Measurements from ENCODE around the gene MOBP.
"Not testable (repeated sequence)": the region's sequence is repeated elsewhere in the genome, so short reads cannot be mapped to it uniquely, and the experiment has no call there.

Gene MOBP

DNA sequence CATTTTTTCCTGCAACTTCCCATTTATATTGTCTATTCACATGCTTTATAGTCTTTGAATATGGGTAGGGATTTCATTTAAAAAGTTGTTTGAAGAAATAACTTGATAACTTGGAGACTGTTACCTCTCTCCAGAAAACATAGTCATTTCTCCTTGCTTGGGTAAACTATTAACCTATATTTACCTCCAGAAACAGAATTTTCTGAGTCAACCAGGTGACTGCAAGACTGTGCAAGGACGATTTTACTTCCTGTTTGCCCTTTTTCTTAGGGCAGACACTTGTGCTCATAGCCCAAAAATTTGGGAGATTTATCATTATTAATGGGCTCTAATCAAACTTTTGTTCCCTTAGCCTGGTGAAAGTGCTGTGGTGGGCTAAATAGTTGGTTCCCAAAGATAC, 14.3 kb upstream of the MOBP start:
- no peak for DNase-seq

DNA sequence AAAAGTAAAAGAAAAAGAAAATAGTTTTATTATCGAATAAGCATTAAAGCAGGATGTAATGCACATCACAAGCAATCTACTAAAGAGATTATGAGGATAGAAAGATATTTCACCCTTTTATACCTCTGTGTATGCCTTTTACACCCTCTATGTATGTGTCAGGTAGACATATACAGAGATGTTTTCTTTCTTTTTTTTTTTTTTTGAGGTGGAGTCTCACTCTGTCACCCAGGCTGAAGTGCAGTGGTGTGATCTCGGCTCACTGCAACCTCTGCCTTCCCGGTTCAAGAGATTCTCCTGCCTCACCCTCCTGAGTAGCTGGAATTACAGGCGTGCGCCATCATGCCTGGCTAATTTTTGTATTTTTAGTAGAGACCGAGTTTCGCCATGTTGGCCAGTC, 13.6 kb upstream of the MOBP start:
- DNase-seq: not testable (repeated sequence)

DNA sequence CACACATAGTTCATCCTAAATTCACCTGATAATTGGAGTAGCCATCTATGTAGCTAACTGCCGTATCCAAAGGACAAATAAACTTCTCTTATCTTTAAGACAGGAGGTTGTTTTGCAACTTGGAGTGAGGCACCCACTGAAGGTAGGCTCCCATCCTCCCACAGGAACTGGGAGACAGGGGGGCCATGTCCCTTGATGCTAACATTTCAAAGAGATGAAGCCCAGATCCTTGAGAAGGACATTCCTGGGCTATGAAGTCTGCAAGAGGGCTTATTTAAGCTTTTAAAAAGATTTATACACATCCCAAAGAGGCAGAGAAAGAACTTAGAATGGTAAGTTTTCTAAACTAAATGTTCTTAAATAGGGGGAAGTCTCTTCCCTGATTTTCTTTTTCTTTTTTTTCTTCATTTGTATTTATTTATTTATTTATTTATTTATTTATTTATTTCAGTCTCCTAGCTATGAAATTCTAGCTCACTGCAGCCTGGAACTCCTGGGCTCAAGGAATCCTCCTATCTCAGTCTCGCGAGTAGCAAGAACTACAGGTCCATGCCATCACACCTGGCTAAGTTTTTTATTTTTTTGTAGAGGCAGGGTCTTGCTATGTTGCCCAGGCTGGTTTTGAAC, 12.8 kb upstream of the MOBP start:
- DNase-seq: no peak

DNA sequence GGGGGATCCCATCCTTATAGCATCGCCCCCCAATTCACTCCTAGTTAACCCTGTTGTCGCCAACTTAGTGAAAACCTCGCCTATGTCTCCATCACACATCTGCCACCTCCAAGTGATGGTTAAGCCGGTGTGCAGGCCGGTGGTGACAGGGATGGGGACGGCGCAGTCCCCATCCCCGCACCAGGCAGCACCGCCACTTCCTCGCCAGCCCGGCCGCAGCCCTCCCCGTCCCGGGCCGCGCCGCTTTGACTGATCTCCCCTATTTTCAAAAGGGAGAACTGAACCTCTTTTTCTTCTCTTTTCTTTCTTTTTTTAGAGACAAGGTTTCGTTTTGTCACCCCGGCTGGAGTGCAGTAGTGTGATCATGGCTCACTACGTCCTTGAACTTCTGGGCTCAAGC, 11.3 kb upstream of the MOBP start:
- no peak for DNase-seq

DNA sequence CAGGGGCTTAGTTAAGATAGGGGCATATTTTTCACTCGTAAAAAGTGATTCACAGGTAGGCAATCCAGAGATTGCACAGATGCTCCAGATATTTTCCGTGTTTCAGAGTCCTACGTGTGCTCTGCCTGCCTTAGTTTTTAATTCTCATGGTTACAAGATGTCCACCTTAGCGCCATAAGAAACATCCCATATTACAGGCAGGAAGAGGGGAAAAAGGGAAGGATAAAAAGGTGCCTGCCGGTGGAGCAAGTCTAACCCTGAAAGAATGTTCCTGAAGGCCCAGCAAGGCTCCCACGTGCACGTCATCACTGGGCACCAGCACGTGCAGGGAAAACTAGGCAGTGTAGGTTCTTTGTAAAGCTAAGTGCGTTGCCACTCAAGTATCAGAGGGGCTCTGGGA, 10.1 kb upstream of the MOBP start:
- DNase-seq: no peak

DNA sequence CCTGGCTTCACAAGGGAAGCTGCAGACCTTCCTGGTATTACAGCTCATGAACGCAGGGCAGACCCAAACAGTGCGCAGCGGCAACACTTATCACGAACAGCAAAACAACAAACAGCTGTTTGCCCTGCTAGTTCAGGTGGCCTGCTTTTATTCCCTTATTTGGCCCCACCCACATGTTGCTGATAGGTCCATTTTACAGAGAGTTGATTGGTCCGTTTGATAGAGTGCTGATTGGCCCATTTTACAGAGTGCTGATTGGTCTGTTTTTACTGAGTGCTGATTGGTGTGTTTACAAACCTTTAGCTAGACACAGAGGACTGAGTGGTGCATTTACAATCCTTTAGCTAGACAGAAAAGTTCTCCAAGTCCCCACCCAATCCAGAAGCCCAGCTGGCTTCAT, 8.9 kb upstream of the MOBP start:
- not testable (repeated sequence) for DNase-seq

DNA sequence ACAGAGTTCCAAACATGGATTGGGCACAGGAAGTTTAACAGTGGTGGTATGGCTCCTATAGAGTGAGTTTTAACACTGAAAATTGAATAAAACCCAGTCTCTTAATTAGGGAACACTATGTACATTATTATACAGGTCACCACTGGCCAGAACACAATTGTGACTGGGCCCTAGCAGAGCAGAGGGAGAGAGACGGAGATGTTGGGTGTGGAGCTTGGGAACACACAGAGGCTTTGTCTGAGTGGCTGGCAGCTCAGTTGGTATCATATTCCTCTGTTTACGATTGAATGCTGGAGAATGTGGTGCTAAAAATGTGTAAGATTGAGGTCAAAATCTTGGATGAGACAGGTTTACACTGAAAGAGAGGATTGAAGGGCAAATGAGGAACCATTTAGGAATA, 6.8 kb upstream of the MOBP start:
- no peak for DNase-seq

DNA sequence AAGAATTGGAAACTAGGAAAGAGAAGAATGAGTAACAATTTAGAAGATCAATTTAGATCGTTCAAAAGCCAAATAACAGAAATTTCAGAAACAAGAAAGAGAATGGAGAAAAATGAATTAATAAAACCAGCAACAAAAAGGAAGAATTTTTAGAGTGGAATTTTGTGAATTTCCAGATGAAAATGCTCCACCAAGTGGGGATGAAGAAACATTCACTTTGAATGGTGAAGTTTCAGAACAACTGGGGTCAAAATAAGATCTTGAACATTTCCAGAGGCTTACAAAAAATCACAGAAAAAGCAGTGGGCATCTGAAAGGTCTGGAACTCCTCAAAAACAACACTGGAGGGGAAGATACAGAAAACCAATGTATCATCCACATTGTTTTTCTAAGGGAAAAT, 4.2 kb upstream of the MOBP start:
- no peak for DNase-seq

DNA sequence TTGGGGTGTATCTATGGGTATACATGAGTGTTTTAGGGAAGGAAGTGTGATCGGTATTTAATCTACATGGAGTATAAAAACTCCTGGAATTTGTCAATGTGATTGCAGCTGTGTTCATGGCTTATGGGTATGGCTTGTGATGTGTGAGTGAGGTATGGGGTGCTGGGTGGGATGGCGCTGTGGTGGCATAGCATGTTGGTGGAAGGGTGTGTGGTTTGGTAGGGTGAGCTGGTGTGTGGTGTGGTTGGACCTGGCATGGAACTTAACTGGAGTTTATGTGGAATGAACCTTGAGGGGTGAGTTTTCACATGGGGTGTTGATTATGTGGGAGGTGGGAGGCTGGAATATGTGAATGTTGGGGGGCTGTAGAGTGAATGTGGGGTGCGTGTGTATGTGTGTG, 492 bp upstream of the MOBP start:
- DNase-seq: no peak

DNA sequence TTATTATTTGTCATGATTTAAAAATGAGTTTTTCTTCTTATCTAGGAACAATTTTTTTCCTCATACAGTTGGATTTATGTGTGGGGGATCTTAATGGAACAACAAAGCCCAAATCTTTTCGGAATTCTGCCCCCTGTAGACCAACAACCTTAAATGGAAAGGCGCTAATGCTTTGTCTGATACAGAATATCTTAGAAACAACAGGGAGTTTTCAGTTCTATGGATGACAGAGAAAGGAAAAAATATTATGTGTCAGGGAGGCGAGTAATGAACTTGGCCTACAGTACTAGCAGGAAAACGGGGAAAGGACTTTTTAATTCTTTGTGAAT, 592 bp downstream of the MOBP start:
- no peak for DNase-seq

DNA sequence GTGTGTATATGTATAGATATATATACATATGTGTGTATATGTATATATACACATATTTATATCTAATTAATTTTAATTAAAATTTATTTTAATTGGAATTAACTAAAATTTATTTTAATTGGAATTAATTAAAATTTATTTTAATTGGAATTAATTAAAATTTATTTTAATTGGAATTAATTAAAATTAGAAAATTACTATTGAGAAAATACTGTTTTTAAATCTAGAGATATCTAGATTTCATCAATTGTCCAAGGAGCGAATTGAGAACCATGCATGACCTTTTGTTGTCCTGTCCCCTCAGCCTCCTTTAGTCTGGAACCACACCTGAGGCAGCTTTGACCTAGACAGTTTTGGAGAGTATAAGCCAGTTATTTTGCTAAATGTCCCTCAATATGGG, 1.8 kb downstream of the MOBP start:
- DNase-seq: no peak

DNA sequence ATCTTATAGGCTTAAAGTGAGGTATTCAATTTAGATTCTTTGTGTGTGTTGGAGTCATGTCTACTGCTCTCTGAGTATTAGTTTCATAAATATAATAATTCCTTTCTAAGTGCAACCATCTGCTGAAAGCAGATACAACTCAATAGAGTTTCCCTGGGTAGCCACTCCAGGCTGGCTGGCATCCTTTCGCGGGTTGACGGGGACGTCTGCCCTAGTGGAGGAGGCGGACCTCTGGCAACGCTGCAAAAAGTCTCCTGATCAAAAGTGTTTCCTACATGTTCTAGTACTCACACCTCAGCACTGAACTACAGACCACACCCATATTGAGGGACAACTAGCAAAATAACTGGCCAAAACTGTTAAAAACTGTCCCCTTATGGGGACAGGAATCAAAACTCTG, 2.5 kb downstream of the MOBP start:
- no peak for DNase-seq

DNA sequence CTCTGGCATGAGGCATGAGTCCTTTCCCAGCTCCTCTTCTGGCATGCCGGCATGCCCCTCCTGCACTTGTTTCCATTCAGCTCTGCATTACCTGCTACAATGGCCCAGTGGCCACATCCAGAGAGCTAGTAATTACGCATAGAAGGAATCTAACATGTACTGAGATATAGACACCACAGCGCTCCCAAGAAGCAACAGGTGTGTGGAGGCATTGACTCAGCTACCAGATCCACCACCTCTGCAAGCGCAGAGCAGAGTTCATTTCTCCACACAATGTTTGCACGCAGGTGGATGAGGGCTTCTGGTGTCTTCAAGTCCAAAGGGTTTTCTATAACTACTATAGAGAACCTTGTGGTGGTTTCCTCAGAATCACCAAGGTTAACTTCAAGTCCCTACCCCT, 4.2 kb downstream of the MOBP start:
- no peak for DNase-seq

DNA sequence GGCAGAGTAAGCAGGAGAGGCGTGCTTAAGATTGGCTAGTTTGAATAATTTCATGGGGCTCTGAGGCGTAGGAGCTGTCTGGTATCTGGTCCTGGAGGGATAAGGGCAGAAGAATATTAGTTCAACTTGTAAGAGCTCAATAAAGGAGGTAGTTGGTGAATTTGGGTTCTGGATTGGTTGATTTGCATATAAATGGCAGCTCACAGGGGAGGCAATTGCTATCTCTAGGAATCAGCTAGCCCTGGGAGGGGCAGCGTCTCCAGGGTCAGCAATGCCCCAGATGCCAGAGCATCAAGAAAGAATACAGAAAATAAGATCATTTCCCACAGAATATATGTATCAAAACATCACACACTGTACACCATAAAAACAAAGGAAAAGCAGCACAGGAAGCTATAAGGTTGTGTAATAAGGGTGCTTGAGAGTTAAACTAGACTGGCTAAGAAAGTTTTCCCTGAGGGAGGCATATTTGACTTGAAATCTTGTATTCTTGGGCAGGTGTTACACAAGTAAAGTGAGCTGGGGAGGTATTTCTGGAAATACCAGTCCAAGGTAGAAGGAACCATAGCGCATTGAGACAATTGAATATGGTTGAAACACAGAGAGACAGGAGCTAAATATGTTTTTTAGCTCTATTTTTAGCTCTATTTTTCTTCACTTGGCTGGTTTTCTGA, 6.1 kb downstream of the MOBP start:
- DNase-seq: no peak

DNA sequence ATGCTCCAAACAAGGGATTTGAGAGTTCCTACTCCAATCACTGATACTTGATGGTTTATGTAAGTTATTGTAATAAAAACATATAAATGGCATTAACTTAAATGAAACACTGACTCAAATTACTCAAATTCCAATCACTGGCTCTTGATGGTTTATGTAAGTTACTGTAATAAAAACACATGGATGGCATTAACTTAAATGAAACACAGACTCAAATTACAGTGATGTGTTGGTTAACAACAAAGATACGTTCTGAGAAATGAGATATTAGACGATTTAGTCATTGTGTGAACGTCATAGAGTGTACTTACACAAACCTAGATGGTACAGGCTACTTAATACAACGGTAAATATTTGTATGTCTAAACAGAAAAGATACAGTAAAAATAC, 6.6 kb downstream of the MOBP start:
- no peak for DNase-seq

DNA sequence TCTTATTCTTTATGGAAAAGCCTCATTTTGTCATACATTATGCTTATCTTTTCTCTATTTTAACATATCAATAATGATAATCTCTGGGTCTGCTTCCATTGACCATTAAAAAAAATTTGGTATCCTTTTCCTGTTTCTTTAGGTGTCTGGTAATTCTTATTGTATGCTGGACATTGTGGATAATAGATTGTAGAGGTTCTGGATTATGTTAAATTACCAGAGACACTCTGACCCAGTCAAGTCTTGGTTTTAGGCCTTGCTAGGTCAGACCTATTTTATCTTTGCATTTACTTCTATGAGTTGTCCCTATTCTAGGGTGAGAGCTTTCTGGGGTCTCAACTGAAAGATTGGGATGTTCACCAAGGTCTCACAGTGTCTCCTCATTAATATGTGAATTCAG, 9.3 kb downstream of the MOBP start:
- DNase-seq: no peak

DNA sequence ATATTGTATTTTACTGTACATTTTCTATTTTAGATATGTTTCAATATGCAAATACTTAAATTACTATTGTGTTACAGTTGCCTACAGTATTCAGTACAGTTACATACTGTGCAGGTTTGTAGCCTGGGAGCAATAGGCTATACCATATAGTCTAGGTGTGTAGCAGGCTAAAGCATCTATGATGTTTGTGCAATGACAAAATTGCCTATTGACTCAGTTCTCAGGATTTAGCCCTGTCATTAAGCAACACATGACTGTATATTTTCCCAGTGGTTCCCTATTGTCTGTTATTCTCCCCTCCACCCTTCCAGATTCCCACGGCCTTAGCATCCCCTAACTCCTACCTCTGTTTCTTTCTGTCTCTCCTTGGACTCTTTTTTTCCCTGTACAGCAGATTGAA, 10.7 kb downstream of the MOBP start:
- DNase-seq: no peak

DNA sequence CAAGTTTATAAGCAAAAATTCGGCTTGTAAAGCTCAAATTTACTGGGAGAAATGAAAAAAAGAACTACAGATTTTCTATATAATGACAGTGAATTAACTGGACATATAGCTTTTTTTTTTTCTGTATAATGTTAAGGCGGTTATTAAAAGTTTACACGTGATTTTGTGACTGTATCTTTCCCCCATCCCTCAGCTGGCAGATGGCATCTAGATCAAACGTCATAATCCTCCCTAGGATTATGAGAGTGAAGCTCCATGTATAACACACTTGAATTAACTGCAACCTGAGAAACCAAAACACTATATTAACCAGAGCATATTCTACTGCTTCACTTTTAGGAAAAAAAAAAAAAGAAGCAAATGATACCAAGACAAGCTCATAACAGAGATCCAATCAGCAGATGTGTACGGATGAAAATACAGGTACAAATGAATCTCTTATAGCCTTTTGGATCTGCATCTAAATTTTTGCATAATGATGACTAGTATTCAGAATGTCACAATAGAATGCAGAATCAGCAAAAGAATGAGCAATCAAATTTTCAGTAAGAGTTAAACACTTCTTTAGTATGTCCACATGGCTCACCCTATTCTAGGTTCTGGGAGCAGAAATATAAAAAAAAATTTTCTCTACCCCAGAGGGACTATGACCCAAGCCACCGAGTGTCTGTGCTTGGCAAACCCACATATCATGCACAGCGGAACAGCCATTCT, 12.4 kb downstream of the MOBP start:
- DNase-seq: no peak

DNA sequence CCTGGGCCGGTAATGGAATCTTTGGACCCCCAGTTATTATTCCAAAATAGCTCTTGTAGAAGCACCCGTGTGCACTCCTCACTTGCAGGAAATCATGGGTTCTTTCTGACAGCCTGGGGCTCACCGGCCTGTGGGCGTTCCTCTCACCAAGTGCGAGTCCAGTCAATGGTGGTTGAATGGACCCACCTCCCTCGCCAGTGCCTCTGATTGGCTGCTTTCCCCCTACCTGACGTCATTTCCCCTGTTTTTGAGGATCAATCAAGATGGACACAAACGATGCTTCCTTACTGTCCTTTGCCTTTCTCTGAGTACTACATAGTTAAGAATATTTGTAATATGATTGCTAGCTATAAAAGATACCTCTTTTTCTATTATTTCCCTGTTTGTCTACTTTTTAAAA, 18.1 kb downstream of the MOBP start:
- no peak for DNase-seq

DNA sequence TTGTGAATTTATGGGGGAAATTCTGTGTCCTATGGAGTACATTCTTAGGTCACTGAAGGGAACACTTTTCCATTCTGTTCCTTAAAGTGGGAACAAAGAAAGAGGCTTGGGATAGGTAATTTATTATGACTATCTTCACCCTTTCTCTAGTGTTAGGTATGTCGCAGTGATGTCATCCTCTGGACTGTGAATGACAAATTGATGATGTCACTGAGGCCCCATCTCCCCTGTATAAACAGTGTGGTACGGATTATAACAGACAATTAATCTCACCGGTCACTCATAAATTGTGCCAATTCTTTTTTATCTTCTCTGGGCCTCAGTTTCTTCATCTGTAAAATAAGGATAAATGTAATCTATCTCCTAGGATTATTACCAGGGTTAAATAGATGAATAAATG, 23.5 kb downstream of the MOBP start:
- no peak for DNase-seq

DNA sequence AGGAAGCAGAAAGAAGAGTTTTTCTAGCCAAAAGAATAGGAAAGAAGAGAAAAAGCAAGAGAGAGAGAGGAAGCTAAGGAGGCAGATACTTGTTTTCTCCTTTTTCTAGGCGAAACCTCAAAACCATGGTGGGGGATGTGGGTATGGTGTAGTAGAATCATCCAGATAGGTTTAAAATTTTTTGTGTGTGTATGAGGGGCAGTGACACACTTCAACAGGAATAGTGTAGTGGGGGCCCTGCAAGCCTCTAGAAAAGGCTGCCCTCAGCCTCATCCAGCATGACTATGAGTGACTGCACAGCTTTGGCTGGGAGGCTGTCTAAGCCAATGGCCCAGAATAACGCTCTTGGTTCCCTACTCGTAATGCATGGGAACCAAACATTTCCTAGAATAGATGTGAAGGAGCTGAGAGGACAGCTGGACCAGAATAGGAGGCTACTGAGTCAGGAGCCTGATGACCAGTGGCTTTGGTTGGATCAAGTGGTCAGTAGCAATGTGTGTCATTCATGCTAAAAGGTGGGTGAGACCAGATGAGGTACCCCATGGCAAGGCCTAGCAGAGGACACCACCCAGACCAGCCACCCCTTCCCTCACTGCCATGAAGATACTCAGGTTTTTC, 24.4 kb downstream of the MOBP start:
- no peak for DNase-seq

DNA sequence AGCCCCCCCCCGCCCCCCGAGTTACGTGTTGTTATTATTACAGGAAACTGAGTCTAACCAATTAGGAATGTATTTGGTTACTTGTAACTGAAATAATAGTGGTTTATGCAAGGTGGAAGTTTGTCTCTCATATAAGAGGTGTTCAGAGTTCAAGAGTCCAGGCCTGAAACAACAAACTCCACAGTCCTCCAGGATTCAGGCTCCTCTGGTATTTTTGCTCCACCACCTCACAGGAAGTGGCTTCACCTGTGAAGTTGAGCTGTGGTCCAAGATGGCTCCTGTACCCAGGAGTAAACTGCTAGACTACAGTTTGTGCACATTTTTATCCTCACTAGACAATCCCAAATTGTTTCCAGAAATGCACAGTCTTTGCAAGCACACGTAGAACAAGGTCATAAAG, 27.3 kb downstream of the MOBP start:
- DNase-seq: no peak

DNA sequence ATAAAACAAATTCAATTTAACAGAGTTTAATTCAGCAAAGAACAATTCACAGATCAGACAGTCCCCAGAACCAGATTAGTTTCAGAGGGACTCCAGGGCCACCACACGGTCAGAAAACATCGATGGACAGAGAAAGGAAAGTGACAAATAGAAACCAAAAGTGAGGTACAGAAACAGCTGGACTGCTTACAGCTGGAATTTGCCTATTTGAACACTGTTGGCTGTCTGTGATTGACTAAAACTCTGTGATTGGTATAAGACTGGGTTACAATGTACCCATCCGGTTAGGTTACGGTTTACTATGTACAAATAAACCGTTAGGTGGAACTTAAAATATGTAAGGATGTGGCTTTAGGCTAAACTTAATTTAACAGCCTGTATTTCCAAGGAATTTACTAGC, 30.3 kb downstream of the MOBP start:
- no peak for DNase-seq

DNA sequence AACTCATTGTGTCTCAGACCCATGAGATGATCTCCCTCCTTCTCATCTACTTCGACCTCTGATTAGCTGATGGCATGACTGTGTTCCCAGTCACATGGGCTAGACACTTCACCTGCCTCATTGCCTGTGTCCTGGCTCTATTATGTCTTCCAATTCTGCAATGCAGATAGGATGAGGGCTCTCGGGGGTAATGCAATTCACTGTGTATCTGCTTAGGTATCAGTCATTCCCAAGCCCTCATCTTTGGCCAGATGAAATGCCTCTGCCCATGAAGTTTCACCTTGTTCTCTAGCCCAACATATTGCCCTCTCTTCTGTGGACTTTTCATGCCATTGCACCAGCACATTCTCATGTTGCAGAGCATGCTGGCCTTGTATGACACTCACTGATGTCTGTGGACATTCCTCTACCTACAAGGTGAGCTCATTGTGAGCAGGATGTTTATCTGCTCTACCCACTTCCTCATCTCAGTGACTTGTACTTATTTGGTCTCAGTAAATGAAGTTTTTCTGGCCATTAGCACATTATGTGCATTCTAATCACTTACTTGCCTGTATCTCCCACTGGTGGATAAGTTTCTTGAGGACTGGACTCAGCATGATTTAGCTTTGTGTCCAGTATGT, 32.3 kb downstream of the MOBP start:
- DNase-seq: no peak
